HEK293 (cell line): ENCODE results near the gene DCST1.

Experiments used
- CTCF ChIA-PET: fragments of 350-600 bp; formaldehyde crosslinking; extraction: SDS; loops from one replicate; lab custom pipeline; 2021; ENCODE audit warnings: antibody characterized with exemption; lab: Yijun Ruan, JAX
- POLR2A ChIA-PET: fragments of 300-600 bp; formaldehyde crosslinking; extraction: SDS; loops from one replicate; lab custom pipeline; 2020; ENCODE audit warnings: antibody characterized with exemption, inconsistent platforms; lab: Yijun Ruan, JAX
- H3K27ac ChIP-seq: fragments of 200-500 bp; sonication (Bioruptor generic); 2 replicates; pipeline ENCODE4 v1.5.1; 2014; ENCODE audit warnings: low read depth, low read length, control low read depth, inconsistent platforms; ENCODE audit errors: extremely low read depth
- H3K36me3 ChIP-seq, 2 experiments: fragments of 200-500 bp in 1 of 2; sonication (Bioruptor generic) in 1 of 2; 1 replicate in 1 of 2; 2 replicates in 1 of 2; pipeline ENCODE4 v1.5.1; 2014 to 2017; ENCODE audit warnings: inconsistent platforms in 2 of 2, low read length in 2 of 2; ENCODE audit not compliant: control insufficient read depth in 2 of 2, insufficient read depth in 1 of 2
- H3K4me1 ChIP-seq: fragments of 200-500 bp; sonication (Bioruptor generic); 2 replicates; pipeline ENCODE4 v1.5.1; 2014; ENCODE audit warnings: mild to moderate bottlenecking, low read length, inconsistent platforms; ENCODE audit not compliant: control insufficient read depth, insufficient read depth
- H3K4me3 ChIP-seq: 2 replicates; pipeline ENCODE4 v1.5.1; 2011; ENCODE audit warnings: low read depth, mild to moderate bottlenecking, control low read depth, low read length, moderate library complexity
- H3K9me3 ChIP-seq: fragments of 200-500 bp; sonication (Bioruptor generic); 2 replicates; pipeline ENCODE4 v1.5.1; 2014; ENCODE audit warnings: low read depth, low read length, inconsistent platforms; ENCODE audit not compliant: control insufficient read depth, insufficient read depth
- EGR2 ChIP-seq: fragments of 450-650 bp; formaldehyde crosslinking; IDR thresholded peaks from 2 replicates; pipeline ENCODE4 v1.5.1; 2016; ENCODE audit warnings: low read depth, missing biosample characterization, missing genetic modification characterization
- GFI1B ChIP-seq: fragments of 450-650 bp; formaldehyde crosslinking; IDR thresholded peaks from 2 replicates; pipeline ENCODE4 v1.5.1; 2016; ENCODE audit warnings: missing biosample characterization, missing genetic modification characterization
- GLIS1 ChIP-seq: fragments of 450-650 bp; formaldehyde crosslinking; IDR thresholded peaks from 2 replicates; pipeline ENCODE4 v1.5.1; 2016; ENCODE audit warnings: missing biosample characterization, missing genetic modification characterization
- ZFHX2 ChIP-seq: fragments of 450-650 bp; formaldehyde crosslinking; conservative IDR thresholded peaks from 2 replicates; pipeline ENCODE4 v1.5.1; 2016; ENCODE audit warnings: missing biosample characterization, missing genetic modification characterization
- ZFP37 ChIP-seq: fragments of 450-650 bp; formaldehyde crosslinking; IDR thresholded peaks from 2 replicates; pipeline ENCODE4 v1.5.1; 2016; ENCODE audit warnings: missing biosample characterization, missing genetic modification characterization
- ZNF16 ChIP-seq: fragments of 450-650 bp; formaldehyde crosslinking; IDR thresholded peaks from 2 replicates; pipeline ENCODE4 v1.5.1; 2016; ENCODE audit warnings: low read depth, missing biosample characterization, missing genetic modification characterization
- ZNF23 ChIP-seq: fragments of 450-650 bp; formaldehyde crosslinking; IDR thresholded peaks from 2 replicates; pipeline ENCODE4 v1.5.1; 2016; ENCODE audit warnings: missing biosample characterization, missing genetic modification characterization, borderline replicate concordance
- ZNF354C ChIP-seq: fragments of 450-650 bp; formaldehyde crosslinking; IDR thresholded peaks from 2 replicates; pipeline ENCODE4 v1.5.1; 2016; ENCODE audit warnings: missing biosample characterization, missing genetic modification characterization, low read depth, borderline replicate concordance
- ZNF391 ChIP-seq: fragments of 450-650 bp; formaldehyde crosslinking; IDR thresholded peaks from 2 replicates; pipeline ENCODE4 v1.5.1; 2016; ENCODE audit warnings: low read depth, missing biosample characterization, missing genetic modification characterization, borderline replicate concordance
- ZNF398 ChIP-seq: fragments of 450-650 bp; formaldehyde crosslinking; IDR thresholded peaks from 2 replicates; pipeline ENCODE4 v1.5.1; 2017; ENCODE audit warnings: missing biosample characterization, missing genetic modification characterization
- ZNF513 ChIP-seq: fragments of 450-650 bp; IDR thresholded peaks from 2 replicates; pipeline ENCODE4 v1.5.1; 2018; ENCODE audit warnings: missing biosample characterization, missing genetic modification characterization
- ZNF639 ChIP-seq: fragments of 450-650 bp; formaldehyde crosslinking; IDR thresholded peaks from 2 replicates; pipeline ENCODE4 v1.5.1; 2016; ENCODE audit warnings: missing biosample characterization, missing genetic modification characterization
- TF ChIP-seq, protein P1 (sequence below): fragments of 450-650 bp; IDR thresholded peaks from 2 replicates; pipeline ENCODE4 v1.5.1; 2018; ENCODE audit warnings: missing biosample characterization, mild to moderate bottlenecking, missing genetic modification characterization
- TF ChIP-seq, protein P2 (sequence below): fragments of 450-650 bp; formaldehyde crosslinking; IDR thresholded peaks from 2 replicates; pipeline ENCODE4 v1.5.1; 2016; ENCODE audit warnings: missing biosample characterization, missing genetic modification characterization, borderline replicate concordance

DCST1 gene

GRCh38 chr1:155042789-155043188 lies 9.2 kb downstream of the DCST1 start:
- POLR2A ChIA-PET: no interaction called here

DNA sequence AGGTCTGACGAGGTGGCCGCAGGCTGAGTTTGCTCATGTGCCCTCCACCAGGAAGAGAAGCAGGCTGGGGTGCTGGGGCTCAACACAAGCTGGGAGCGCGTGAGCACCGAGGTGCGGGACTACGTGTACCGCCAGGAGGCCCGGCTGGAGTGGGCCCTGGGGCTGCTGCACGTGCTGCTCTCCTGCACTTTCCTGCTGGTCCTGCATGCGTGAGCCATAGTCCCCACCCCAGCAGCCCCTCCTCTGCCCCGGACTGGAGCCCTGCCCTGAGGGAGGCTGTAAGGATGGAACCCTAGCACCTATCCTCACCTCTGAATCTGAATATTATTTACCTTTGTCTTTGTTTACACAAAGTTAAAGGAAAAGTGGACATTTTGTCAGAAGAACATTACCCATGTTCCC lies 9.7 kb downstream of the DCST1 start:
- no peak for TF ChIP-seq ZNF391 (tag by site-specific recombination)
- TF ChIP-seq GFI1B (tag by site-specific recombination): no peak
- TF ChIP-seq ZNF513 (tag by site-specific recombination): no peak
- TF ChIP-seq, protein P1, sequence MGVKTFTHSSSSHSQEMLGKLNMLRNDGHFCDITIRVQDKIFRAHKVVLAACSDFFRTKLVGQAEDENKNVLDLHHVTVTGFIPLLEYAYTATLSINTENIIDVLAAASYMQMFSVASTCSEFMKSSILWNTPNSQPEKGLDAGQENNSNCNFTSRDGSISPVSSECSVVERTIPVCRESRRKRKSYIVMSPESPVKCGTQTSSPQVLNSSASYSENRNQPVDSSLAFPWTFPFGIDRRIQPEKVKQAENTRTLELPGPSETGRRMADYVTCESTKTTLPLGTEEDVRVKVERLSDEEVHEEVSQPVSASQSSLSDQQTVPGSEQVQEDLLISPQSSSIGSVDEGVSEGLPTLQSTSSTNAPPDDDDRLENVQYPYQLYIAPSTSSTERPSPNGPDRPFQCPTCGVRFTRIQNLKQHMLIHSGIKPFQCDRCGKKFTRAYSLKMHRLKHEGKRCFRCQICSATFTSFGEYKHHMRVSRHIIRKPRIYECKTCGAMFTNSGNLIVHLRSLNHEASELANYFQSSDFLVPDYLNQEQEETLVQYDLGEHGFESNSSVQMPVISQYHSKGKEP (tag by site-specific recombination): 0 out of 2 replicates have a peak, but pooled peaks have one; percentile 19
- no peak for TF ChIP-seq ZNF23
- TF ChIP-seq, all 188 proteins: peak for 1
- POLR2A ChIA-PET: interaction anchor here (1.7 kb wide), 1 partner anchor 49 kb away, joined by 4 read pairs; no protein-coding TSS in a partner anchor
- Histone ChIP-seq H3K9me3 (no peaks in the 10 kb centered on the region), H3K36me3 (no peaks in the 10 kb centered on the region), H3K27ac (no peak overlapping the region), H3K4me1 (no peaks in the 10 kb centered on the region), H3K4me3 (no peak overlapping the region)
- CTCF ChIA-PET: interaction anchor here (0.6 to 9.2 kb wide), 11 partner anchors 8 to 130 kb away, joined by 3 to 94 read pairs (median 13); partner anchors contain the start of genes ADAM15 and KRTCAP2

More at GRCh38 chr1:155042789-155043188, 9.2 kb downstream of the DCST1 start:
- no peak overlapping the region for H3K27ac ChIP-seq
- no peaks in the 10 kb centered on the region for H3K9me3 ChIP-seq
- CTCF ChIA-PET: interaction anchor here (0.6 to 9.2 kb wide), 7 partner anchors 8 to 126 kb away, joined by 3 to 94 read pairs (median 14); partner anchors contain the start of gene ADAM15
- no peak overlapping the region for H3K4me3 ChIP-seq
- H3K36me3 ChIP-seq: no peaks in the 10 kb centered on the region
- H3K4me1 ChIP-seq: no peaks in the 10 kb centered on the region
- no peak for TF ChIP-seq ZNF16 (tag by site-specific recombination)
- TF ChIP-seq ZFP37: no peak
- TF ChIP-seq ZFHX2 (tag by site-specific recombination): peak; percentile 54; the same call in 1 of the 2 replicates
- TF ChIP-seq EGR2 (tag by site-specific recombination): 0 out of 2 replicates have a peak, but pooled peaks have one; percentile 24
- no peak for TF ChIP-seq ZNF639 (tag by site-specific recombination)
- TF ChIP-seq ZNF354C (tag by site-specific recombination): no peak
- TF ChIP-seq ZNF398 (tag by site-specific recombination): peak; percentile 89
- TF ChIP-seq GLIS1 (tag by site-specific recombination): peak; percentile 45; the same call in 1 of the 2 replicates
- TF ChIP-seq, protein P2, sequence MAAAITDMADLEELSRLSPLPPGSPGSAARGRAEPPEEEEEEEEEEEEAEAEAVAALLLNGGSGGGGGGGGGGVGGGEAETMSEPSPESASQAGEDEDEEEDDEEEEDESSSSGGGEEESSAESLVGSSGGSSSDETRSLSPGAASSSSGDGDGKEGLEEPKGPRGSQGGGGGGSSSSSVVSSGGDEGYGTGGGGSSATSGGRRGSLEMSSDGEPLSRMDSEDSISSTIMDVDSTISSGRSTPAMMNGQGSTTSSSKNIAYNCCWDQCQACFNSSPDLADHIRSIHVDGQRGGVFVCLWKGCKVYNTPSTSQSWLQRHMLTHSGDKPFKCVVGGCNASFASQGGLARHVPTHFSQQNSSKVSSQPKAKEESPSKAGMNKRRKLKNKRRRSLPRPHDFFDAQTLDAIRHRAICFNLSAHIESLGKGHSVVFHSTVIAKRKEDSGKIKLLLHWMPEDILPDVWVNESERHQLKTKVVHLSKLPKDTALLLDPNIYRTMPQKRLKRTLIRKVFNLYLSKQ: no peak
